ENCODE data around the gene CHD2.

DNA sequence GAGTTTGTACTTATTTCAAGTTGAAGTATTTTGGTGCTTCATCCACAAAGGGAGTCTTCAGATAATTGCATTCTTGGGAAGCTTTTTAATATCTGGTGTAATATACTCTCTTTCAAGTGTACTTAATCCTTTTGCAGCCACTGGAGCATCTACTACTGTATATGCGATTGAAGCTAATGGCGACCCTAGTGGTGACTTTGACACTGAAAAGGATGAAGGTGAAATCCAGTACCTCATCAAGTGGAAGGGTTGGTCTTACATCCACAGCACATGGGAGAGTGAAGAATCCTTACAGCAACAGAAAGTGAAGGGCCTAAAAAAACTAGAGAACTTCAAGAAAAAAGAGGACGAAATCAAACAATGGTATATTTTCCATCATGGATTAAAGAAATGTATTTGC lies 42.6 kb downstream of the CHD2 start:
- TF ChIP-seq POLR2A (IDR thresholded peaks at IDR 0.05): no peak
- peak in 1 of 4 experiments; percentile 10 for TF ChIP-seq CTCF (IDR thresholded peaks at IDR 0.05)
